Smooth muscle cell of trachea (primary cell): ENCODE results near the gene UBE4B. TPM values are rescaled to one million over a fixed set of nuclear protein-coding genes. Genes with fewer than 3 reads are reported as not detected.

Experiments
- total RNA-seq: library from RNA; depleted of rRNA; stranded (reverse); fragments of >200 nt; gene quantifications from 2 replicates; pipeline ENCODE4 v1.2.1, GENCODE V29; 2014

Gene UBE4B
- 44.9 and 57.9 TPM in 2 replicates for total RNA-seq

GRCh38 chr1:10032590-10033358 is at the start of gene UBE4B:
UBE4B (plus strand) TSS chr1:10032958; CDS start chr1:10033671, 713 bp downstream.

GRCh38 chr1:9996624-9997582 is 35.9 kb upstream of the UBE4B start, which contains the start of gene RBP7:
RBP7 (plus strand) TSS chr1:9997228; CDS start chr1:9997259, 31 bp downstream.

GRCh38 chr1:10209905-10210810 is 177.4 kb downstream of the UBE4B start, which contains the start of gene KIF1B:
KIF1B (plus strand) TSS chr1:10210570; CDS start chr1:10232329, 21,759 bp downstream.

Other genes with a start within 250 kb of the UBE4B start
- 100 and 120 TPM in 2 replicates for gene CLSTN1, start 209.0 kb upstream of the UBE4B start, total RNA-seq
- gene CTNNBIP1, start 122.7 kb upstream of the UBE4B start, total RNA-seq, result 24.4 and 28.8 TPM in 2 replicates
- gene LZIC, start 89.6 kb upstream of the UBE4B start, total RNA-seq, result 26.6 and 42.0 TPM in 2 replicates
- 18.6 and 19.0 TPM in 2 replicates for gene NMNAT1, start 89.5 kb upstream of the UBE4B start, total RNA-seq
- not detected in 2 replicates for gene RBP7, start 35.7 kb upstream of the UBE4B start, total RNA-seq
- gene KIF1B, start 177.6 kb downstream of the UBE4B start, total RNA-seq, result 31.1 and 43.6 TPM in 2 replicates